Suppressor macrophage treated with lipopolysaccharide for 4 hours (primary cell): ENCODE data around the gene TSEN34.
"Not testable (repeated sequence)": the region's sequence is repeated elsewhere in the genome, so short reads cannot be mapped to it uniquely, and the experiment has no call there.

Experiments used
- DNase-seq: peaks from one replicate; pipeline ENCODE4 v3.0.0-alpha.2; 2020

The TSEN34 gene

GRCh38 chr19:54162241-54162805, 28.8 kb upstream of the TSEN34 start:
- peak; percentile 94 for DNase-seq

- DNase-seq: no peak
Measured at GRCh38 chr19:54162884-54163283, 28.2 kb upstream of the TSEN34 start.

- DNase-seq: peak; percentile 62
Measured at GRCh38 chr19:54164369-54165068, 26.6 kb upstream of the TSEN34 start.

- no peak for DNase-seq
Measured at GRCh38 chr19:54165222-54165621, 25.9 kb upstream of the TSEN34 start.

GRCh38 chr19:54168174-54168917, 22.8 kb upstream of the TSEN34 start:
- peak; percentile 96 for DNase-seq

- no peak for DNase-seq
Measured at GRCh38 chr19:54169149-54169740, 21.9 kb upstream of the TSEN34 start.

GRCh38 chr19:54171736-54172431, 19.2 kb upstream of the TSEN34 start:
- DNase-seq: not testable (repeated sequence)

- peak; percentile 19 for DNase-seq
Measured at GRCh38 chr19:54172471-54173358, 18.4 kb upstream of the TSEN34 start, which contains the start of gene TMC4. TSS of gene TMC4 (minus strand) at chr19:54173160. CDS start at chr19:54173117, 43 bp downstream.

GRCh38 chr19:54173359-54173699, 17.8 kb upstream of the TSEN34 start:
- DNase-seq: no peak

GRCh38 chr19:54173951-54174834, 16.9 kb upstream of the TSEN34 start:
- no peak for DNase-seq

- DNase-seq: no peak
Measured at GRCh38 chr19:54178581-54179261, 12.4 kb upstream of the TSEN34 start.

GRCh38 chr19:54179262-54179852, 11.8 kb upstream of the TSEN34 start:
- no peak for DNase-seq

GRCh38 chr19:54179921-54180461, 11.1 kb upstream of the TSEN34 start:
- DNase-seq: no peak

GRCh38 chr19:54180691-54181091, 10.4 kb upstream of the TSEN34 start:
- DNase-seq: no peak

GRCh38 chr19:54181894-54182293, 9.2 kb upstream of the TSEN34 start:
- not testable (repeated sequence) for DNase-seq

- no peak for DNase-seq
Measured at GRCh38 chr19:54183431-54183830, 7.7 kb upstream of the TSEN34 start.

- DNase-seq: no peak
Measured at GRCh38 chr19:54186351-54186750, 4.8 kb upstream of the TSEN34 start.

GRCh38 chr19:54186934-54187381, 4.2 kb upstream of the TSEN34 start:
- no peak for DNase-seq

- DNase-seq: peak; percentile 41
Measured at GRCh38 chr19:54188215-54188871, 2.8 kb upstream of the TSEN34 start.
